Lower leg skin (tissue), 4 donors: ENCODE data around the gene MPRIP. TPM values are rescaled to one million over a fixed set of nuclear protein-coding genes. Genes with fewer than 3 reads are reported as not detected.
"Not testable (repeated sequence)": the region's sequence is repeated elsewhere in the genome, so short reads cannot be mapped to it uniquely, and the experiment has no call there.

ENCODE experiments used
- DNase-seq, 2 donors: peaks; one replicate each; pipeline ENCODE4 v3.0.0-alpha.2; 2019; ENCODE audit warnings: low spot score in 2 of 2
- H3K4me3 ChIP-seq: fragments of 200-600 bp; sonication (generic); 2 replicates; pipeline ENCODE4 v1.5.1; 2017; ENCODE audit warnings: mild to moderate bottlenecking, low read depth; ENCODE audit not compliant: poor library complexity, severe bottlenecking
- POLR2A ChIP-seq, 2 donors: fragments of 450-650 bp; IDR thresholded peaks; one replicate each; pipeline ENCODE4 v1.6.1; 2016 to 2017; ENCODE audit warnings: antibody characterized with exemption in 2 of 2, mild to moderate bottlenecking in 1 of 2, moderate library complexity in 1 of 2
- WGBS, 2 donors: methylation state at CpG; one replicate each; pipeline ENCODE4 v1.1.5; 2018; 5-methylcytosine and 5-hydroxymethylcytosine counted together
- intact Hi-C: fragments of 100-400 bp; cut with DNase I; formaldehyde crosslinking; loops from one replicate; pipeline ENCODE4 v1.15.0; 2023; ENCODE audit warnings: low total_unique reads
- total RNA-seq, 4 donors: library from RNA; depleted of rRNA; stranded (reverse); fragments of >200 nt; gene quantifications; one replicate each; pipeline ENCODE4 v1.1.0, GENCODE V29; 2016
- TF ChIP-seq, protein P1 (sequence below), 3 donors: fragments of 450-650 bp; IDR thresholded peaks; one replicate each; pipeline ENCODE4 v1.5.1; 2016; ENCODE audit warnings: antibody characterized with exemption in 3 of 3, mild to moderate bottlenecking in 3 of 3, moderate library complexity in 2 of 3

The MPRIP gene
- total RNA-seq, 4 donors from 2014 or later: 128 to 217 (median 141) TPM

DNA sequence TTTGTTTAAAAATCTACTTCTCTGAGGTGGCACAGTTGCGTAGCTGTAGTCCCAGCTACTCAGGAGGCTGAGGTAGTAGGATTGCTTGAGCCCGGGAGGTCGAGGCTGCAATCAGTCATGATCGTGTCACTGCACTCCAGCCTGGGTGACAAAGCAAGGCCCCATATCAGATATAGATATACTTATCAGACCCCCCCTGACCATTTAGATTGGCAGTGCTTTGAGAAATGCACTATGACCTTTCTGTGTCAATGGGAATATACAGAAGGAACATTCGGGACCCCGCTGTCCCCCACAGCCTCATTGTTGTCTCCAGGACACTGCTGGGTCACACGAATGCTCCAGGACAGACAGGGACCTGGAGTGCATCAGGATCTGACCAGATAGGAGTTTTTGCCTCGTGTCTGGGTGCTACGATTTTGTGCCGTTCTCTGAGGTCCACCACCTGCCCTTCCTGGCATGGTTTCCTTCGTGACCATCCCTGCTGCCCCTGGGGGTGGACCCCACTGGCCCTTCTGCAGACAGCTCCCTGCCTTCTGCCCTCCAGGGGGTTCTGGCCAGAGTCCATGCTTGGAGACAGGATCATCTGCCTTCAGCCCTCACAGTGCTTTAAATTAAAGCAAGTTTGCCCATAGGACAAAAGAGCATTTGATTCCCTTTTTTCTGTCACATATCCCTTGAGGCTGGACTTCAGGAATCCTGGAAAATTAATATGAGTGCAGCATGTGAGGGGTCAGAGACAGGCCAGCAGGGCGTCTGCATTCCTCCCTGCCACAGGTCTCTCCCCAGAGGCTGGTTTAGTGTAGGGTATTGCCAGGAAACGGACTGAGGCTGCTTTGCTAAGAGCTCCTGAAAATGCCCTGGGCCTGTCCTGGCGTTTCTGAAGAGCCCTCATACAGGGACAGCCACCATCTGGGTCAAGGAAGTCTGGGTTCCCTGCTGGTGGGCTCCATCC, 144.6 kb downstream of the MPRIP start:
- 68 to 70% methylated on average over 14 of the region's 14 CpGs for WGBS, 2 donors
- TF ChIP-seq POLR2A (IDR thresholded peaks at IDR 0.05): no peak
- H3K4me3 ChIP-seq: no peak overlapping the region
- intact Hi-C loops: no loop called here
- DNase-seq: no peak

DNA sequence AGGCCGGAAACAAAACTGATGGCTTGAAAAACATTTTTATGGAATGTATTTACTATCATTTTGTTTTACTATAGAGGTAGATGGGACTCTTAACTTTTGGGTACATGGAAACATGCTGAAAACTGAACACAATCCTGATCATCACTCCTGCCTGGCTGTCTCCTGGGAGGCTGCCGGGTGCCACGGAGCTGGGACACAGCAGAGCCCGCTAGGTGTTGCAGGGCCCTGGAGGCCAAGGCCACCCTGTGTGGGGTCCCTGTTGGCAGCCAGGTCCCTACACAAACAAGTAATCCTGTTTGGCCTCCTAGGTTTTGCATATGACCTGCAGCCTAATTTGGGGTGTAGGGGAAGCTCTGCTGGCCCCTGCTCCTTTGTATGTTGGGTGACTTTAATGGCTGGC, 146.3 kb downstream of the MPRIP start:
- TF ChIP-seq, protein P1, sequence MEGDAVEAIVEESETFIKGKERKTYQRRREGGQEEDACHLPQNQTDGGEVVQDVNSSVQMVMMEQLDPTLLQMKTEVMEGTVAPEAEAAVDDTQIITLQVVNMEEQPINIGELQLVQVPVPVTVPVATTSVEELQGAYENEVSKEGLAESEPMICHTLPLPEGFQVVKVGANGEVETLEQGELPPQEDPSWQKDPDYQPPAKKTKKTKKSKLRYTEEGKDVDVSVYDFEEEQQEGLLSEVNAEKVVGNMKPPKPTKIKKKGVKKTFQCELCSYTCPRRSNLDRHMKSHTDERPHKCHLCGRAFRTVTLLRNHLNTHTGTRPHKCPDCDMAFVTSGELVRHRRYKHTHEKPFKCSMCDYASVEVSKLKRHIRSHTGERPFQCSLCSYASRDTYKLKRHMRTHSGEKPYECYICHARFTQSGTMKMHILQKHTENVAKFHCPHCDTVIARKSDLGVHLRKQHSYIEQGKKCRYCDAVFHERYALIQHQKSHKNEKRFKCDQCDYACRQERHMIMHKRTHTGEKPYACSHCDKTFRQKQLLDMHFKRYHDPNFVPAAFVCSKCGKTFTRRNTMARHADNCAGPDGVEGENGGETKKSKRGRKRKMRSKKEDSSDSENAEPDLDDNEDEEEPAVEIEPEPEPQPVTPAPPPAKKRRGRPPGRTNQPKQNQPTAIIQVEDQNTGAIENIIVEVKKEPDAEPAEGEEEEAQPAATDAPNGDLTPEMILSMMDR (IDR thresholded peaks at IDR 0.05): no peak
- TF ChIP-seq POLR2A (IDR thresholded peaks at IDR 0.05): no peak
- intact Hi-C loops: no loop called here
- DNase-seq: no peak
- H3K4me3 ChIP-seq: no peak overlapping the region
- 84 to 97% methylated on average over 3 to 4 of the region's 4 CpGs for WGBS, 2 donors

DNA sequence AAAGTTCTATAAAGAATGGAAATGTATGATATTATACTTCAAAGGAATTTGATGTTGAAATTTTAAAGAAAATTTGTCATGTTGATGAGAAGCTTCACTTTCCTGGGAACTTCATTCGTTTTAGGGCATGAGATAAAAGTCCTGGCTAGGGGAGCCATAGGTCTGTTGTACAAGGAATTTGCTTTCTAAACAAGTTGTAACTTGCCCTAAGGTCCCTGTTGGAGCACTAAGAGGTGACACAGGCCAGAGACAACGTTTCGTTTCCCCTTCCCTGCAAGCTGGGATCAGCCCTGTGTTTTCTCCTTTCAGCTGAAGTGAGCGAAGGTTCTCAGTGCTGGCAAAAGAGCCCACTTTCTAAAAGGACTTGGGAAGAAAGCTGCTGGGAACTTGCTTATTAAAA, 147.3 kb downstream of the MPRIP start:
- WGBS, 2 donors: 47 to 56% methylated on average over 4 of the region's 4 CpGs
- no peak for DNase-seq
- TF ChIP-seq POLR2A (IDR thresholded peaks at IDR 0.05): no peak
- TF ChIP-seq, protein P1 (IDR thresholded peaks at IDR 0.05): no peak
- H3K4me3 ChIP-seq: no peak overlapping the region
- intact Hi-C loops: no loop called here

DNA sequence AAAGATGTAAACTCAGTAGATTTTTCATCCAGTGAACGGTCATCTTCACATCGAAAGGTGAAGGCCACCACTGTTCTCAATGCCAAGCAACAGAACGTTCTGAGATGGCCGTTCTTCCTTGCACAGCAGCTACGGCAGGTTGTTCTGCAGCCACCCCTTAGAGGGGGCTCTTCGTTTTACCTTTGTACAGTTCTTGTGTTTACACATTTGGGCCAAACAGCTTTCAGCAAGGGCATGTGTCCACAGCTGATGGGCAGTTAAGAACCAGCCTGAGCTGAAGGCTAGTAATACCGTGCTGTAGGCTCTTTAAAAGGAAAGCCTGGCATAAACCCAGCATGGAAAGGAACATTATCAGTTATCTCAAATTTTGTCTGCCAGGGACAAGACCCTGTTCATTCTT, 147.9 kb downstream of the MPRIP start:
- DNase-seq: no peak
- TF ChIP-seq POLR2A (IDR thresholded peaks at IDR 0.05): no peak
- TF ChIP-seq, protein P1 (IDR thresholded peaks at IDR 0.05): no peak
- 79 to 87% methylated on average over 7 of the region's 7 CpGs for WGBS, 2 donors
- no peak overlapping the region for H3K4me3 ChIP-seq
- intact Hi-C loops: no loop called here

GRCh38 chr17:17191346-17191792, 149.1 kb downstream of the MPRIP start:
- DNase-seq: no peak
- H3K4me3 ChIP-seq: no peak overlapping the region
- 79 to 84% methylated on average over 11 of the region's 11 CpGs for WGBS, 2 donors
- TF ChIP-seq, protein P1 (IDR thresholded peaks at IDR 0.05): no peak
- TF ChIP-seq POLR2A (IDR thresholded peaks at IDR 0.05): no peak
- intact Hi-C loops: no loop called here

GRCh38 chr17:17191961-17192381, 149.7 kb downstream of the MPRIP start:
- TF ChIP-seq POLR2A (IDR thresholded peaks at IDR 0.05): no peak
- TF ChIP-seq, protein P1 (IDR thresholded peaks at IDR 0.05): no peak
- DNase-seq: no peak
- no peak overlapping the region for H3K4me3 ChIP-seq
- 66 to 71% methylated on average over 10 of the region's 10 CpGs for WGBS, 2 donors
- intact Hi-C loops: no loop called here

GRCh38 chr17:17195466-17195865, 153.2 kb downstream of the MPRIP start:
- DNase-seq, intact Hi-C loops, H3K4me3 ChIP-seq: not testable (repeated sequence)
- WGBS, 2 donors: 94 to 96% methylated on average over 5 of the region's 5 CpGs
